Esophagus muscularis mucosa (tissue), 4 donors: ENCODE data around the gene TWNK.

Experiments used
- CTCF ChIP-seq, 3 experiments: fragments of 200-600 bp in 2 of 3; fragments of 450-650 bp in 1 of 3; sonication (generic) in 2 of 3; IDR thresholded peaks; one replicate each; pipeline ENCODE4 v1.5.1; 2017 to 2019; ENCODE audit warnings: antibody characterized with exemption in 3 of 3, mild to moderate bottlenecking in 2 of 3, moderate library complexity in 1 of 3
- EP300 ChIP-seq: sonication (generic); formaldehyde crosslinking; IDR thresholded peaks from one replicate; pipeline ENCODE4 v1.6.1; 2017; ENCODE audit warnings: antibody characterized with exemption
- POLR2A ChIP-seq: fragments of 450-650 bp; IDR thresholded peaks from one replicate; pipeline ENCODE4 v1.6.1; 2017; ENCODE audit warnings: antibody characterized with exemption, moderate library complexity, mild to moderate bottlenecking, low read depth
- POLR2AphosphoS5 ChIP-seq, 2 donors: sonication (generic); formaldehyde crosslinking; IDR thresholded peaks; one replicate each; pipeline ENCODE4 v1.6.1; 2017; ENCODE audit warnings: antibody characterized with exemption in 2 of 2

DNA sequence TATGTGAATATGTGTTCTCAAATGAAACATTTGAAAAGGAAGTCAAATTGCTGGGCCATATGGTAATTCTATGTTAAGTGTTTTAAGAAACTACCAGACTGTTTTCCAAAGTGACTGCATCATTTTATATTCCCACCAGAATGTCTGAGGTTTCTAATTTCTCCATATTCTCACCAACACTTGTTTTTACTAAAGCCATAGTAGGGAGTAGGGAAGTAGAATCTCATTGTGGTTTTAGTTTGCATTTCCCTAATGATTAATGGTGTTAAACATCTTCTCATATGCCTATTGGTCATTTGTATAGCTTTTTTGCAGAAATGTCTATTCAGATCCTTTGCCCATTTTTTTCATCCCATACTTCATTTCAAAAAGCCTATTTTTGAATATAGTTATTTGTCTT lies 27.1 kb upstream of the TWNK start:
- no peak for TF ChIP-seq POLR2A
- TF ChIP-seq CTCF (IDR thresholded peaks at IDR 0.05): no peak
- TF ChIP-seq POLR2AphosphoS5 (IDR thresholded peaks at IDR 0.05): no peak
- TF ChIP-seq EP300: no peak
